Endothelial cell of umbilical vein (primary cell): Measurements from ENCODE around the gene CLDN7.

Source experiments
- JUN ChIP-seq: IDR thresholded peaks from 2 replicates; pipeline ENCODE4 v1.6.1; 2011; ENCODE audit warnings: borderline replicate concordance, low read depth; ENCODE audit not compliant: insufficient read length, insufficient read depth
- MYC ChIP-seq: IDR thresholded peaks from one replicate; pipeline ENCODE4 v1.6.1; 2011; ENCODE audit warnings: mild to moderate bottlenecking, low read depth, low read length
- POLR2A ChIP-seq: IDR thresholded peaks from 2 replicates; pipeline ENCODE4 v1.6.1; 2012; ENCODE audit warnings: low read depth, mild to moderate bottlenecking, control low read depth, low read length
- POLR2AphosphoS5 ChIP-seq: IDR thresholded peaks from 2 replicates; pipeline ENCODE4 v1.6.1; 2012; ENCODE audit warnings: low read depth, mild to moderate bottlenecking, control low read depth, low read length, moderate library complexity; ENCODE audit not compliant: insufficient read depth
- TF ChIP-seq, protein P1 (sequence below), 2 donors: IDR thresholded peaks; 1 replicate in 1 of 2; 2 replicates in 1 of 2; pipeline ENCODE4 v1.5.1; 2011; ENCODE audit warnings: low read length in 2 of 2, mild to moderate bottlenecking in 2 of 2, moderate library complexity in 2 of 2, control low read depth in 1 of 2, inconsistent platforms in 1 of 2, low read depth in 1 of 2; ENCODE audit not compliant: insufficient read depth in 1 of 2; ENCODE audit errors: extremely low read depth in 1 of 2
- TF ChIP-seq, protein P2 (sequence below): IDR thresholded peaks from 2 replicates; pipeline ENCODE4 v1.6.1; 2011; ENCODE audit not compliant: insufficient read depth, insufficient read length

DNA sequence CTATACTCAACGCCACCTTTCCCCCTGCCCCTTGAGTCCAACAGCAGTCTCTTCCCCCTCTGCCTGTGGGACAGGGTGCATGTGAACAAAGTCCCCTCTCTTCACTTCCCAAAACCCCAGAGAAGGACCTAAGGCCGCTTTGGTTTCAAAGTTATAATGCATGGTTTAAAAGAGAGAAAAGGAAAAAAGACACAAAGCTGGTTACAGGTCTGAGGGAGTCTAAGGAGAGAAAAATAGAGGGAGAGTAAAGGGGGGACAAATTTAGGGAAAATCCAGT is 18.9 kb downstream of the CLDN7 start:
- TF ChIP-seq POLR2A, result no peak
- TF ChIP-seq, protein P1, sequence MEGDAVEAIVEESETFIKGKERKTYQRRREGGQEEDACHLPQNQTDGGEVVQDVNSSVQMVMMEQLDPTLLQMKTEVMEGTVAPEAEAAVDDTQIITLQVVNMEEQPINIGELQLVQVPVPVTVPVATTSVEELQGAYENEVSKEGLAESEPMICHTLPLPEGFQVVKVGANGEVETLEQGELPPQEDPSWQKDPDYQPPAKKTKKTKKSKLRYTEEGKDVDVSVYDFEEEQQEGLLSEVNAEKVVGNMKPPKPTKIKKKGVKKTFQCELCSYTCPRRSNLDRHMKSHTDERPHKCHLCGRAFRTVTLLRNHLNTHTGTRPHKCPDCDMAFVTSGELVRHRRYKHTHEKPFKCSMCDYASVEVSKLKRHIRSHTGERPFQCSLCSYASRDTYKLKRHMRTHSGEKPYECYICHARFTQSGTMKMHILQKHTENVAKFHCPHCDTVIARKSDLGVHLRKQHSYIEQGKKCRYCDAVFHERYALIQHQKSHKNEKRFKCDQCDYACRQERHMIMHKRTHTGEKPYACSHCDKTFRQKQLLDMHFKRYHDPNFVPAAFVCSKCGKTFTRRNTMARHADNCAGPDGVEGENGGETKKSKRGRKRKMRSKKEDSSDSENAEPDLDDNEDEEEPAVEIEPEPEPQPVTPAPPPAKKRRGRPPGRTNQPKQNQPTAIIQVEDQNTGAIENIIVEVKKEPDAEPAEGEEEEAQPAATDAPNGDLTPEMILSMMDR (IDR thresholded peaks at IDR 0.05; ENCODE audit: extremely low read depth in 1 of 2, insufficient read depth in 1 of 2, low read depth in 1 of 2, low read length in 2 of 2), result no peak
- TF ChIP-seq POLR2AphosphoS5, result no peak
- TF ChIP-seq, protein P2, sequence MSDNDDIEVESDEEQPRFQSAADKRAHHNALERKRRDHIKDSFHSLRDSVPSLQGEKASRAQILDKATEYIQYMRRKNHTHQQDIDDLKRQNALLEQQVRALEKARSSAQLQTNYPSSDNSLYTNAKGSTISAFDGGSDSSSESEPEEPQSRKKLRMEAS, result no peak
- no peak for TF ChIP-seq MYC
- no peak for TF ChIP-seq JUN
